ENCODE results near the gene ME3.

- TF ChIP-seq EZH2 (IDR thresholded peaks at IDR 0.05; ENCODE audit: insufficient read depth, poor library complexity, severe bottlenecking) (no peak), EZH2phosphoT487 (IDR thresholded peaks at IDR 0.05; ENCODE audit: insufficient read depth, low read depth) (no peak)
Observed at GRCh38 chr11:86592047-86592591, 80.3 kb downstream of the ME3 start.

Data from GM23248 (cell line).